ENCODE data around the gene FDX1.

DNA sequence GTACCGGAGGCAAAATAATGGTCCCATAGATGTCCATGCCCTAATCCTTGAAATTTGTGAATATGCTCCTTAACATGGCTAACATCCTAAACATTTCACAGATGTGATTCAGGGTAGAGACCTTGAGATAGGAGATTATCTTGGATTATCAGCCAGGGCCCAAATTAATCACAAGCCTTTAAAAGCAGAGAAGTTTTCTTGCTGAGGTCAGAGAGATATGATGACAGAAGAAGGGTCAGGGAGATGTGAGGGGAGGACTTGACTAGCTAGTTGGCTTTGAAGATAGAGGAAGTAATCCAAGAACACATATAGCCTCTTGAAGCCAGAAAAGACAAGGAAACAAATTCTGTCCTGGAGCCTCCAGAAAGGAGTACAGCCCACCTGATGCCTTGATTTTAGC, 19.1 kb upstream of the FDX1 start:
- TF ChIP-seq, protein P1, sequence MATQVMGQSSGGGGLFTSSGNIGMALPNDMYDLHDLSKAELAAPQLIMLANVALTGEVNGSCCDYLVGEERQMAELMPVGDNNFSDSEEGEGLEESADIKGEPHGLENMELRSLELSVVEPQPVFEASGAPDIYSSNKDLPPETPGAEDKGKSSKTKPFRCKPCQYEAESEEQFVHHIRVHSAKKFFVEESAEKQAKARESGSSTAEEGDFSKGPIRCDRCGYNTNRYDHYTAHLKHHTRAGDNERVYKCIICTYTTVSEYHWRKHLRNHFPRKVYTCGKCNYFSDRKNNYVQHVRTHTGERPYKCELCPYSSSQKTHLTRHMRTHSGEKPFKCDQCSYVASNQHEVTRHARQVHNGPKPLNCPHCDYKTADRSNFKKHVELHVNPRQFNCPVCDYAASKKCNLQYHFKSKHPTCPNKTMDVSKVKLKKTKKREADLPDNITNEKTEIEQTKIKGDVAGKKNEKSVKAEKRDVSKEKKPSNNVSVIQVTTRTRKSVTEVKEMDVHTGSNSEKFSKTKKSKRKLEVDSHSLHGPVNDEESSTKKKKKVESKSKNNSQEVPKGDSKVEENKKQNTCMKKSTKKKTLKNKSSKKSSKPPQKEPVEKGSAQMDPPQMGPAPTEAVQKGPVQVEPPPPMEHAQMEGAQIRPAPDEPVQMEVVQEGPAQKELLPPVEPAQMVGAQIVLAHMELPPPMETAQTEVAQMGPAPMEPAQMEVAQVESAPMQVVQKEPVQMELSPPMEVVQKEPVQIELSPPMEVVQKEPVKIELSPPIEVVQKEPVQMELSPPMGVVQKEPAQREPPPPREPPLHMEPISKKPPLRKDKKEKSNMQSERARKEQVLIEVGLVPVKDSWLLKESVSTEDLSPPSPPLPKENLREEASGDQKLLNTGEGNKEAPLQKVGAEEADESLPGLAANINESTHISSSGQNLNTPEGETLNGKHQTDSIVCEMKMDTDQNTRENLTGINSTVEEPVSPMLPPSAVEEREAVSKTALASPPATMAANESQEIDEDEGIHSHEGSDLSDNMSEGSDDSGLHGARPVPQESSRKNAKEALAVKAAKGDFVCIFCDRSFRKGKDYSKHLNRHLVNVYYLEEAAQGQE (IDR thresholded peaks at IDR 0.05; ENCODE audit: borderline replicate concordance): no peak
- no peak for TF ChIP-seq RAD21 (conservative IDR thresholded peaks at IDR 0.05)

All from neural cell (in vitro differentiated cells).